OCI-LY3 (cell line): ENCODE measurements around the gene VIPR2.

ENCODE experiments used
- H2AFZ ChIP-seq: fragments of 200-600, 300-600 bp; shearing (Covaris generic); 2 replicates; pipeline ENCODE4 v1.6.0; 2014; ENCODE audit warnings: antibody characterized with exemption, low read depth, low read length
- H3K27ac ChIP-seq: fragments of 200-600, 300-600 bp; sonication (generic); 2 replicates; pipeline ENCODE4 v1.5.1; 2014; ENCODE audit warnings: mild to moderate bottlenecking, low read length, moderate library complexity, mixed read lengths
- H3K27me3 ChIP-seq: fragments of 200-600, 300-600 bp; sonication (generic); 2 replicates; pipeline ENCODE4 v1.6.1; 2014; ENCODE audit warnings: low read depth, low read length, mixed read lengths
- H3K36me3 ChIP-seq: fragments of 200-600, 300-600 bp; sonication (generic); replicated peaks from 2 replicates; pipeline ENCODE3; 2014; ENCODE audit warnings: low read depth, low read length, mixed read lengths
- H3K4me1 ChIP-seq: fragments of 300-600, 200-600 bp; sonication (generic); 2 replicates; pipeline ENCODE4 v1.6.1; 2014; ENCODE audit warnings: low read length, mixed read lengths
- H3K4me2 ChIP-seq: fragments of 200-600, 300-600 bp; sonication (generic); 2 replicates; pipeline ENCODE4 v1.6.1; 2014; ENCODE audit warnings: low read length, mixed read lengths
- H3K4me3 ChIP-seq: fragments of 300-600, 200-600 bp; sonication (generic); 2 replicates; pipeline ENCODE4 v1.5.1; 2014; ENCODE audit warnings: antibody characterized with exemption, mild to moderate bottlenecking, low read length, moderate library complexity
- H3K79me2 ChIP-seq: fragments of 300-600, 200-600 bp; shearing (Covaris generic); 2 replicates; pipeline ENCODE4 v1.6.1; 2014; ENCODE audit warnings: mild to moderate bottlenecking, low read length, mixed read lengths
- H3K9ac ChIP-seq: fragments of 300-600, 200-600 bp; shearing (Covaris generic); 2 replicates; pipeline ENCODE4 v1.6.0; 2014; ENCODE audit warnings: mild to moderate bottlenecking, low read length, moderate library complexity
- H3K9me3 ChIP-seq: fragments of 200-600, 300-600 bp; shearing (Covaris generic); 2 replicates; pipeline ENCODE4 v1.6.1; 2014; ENCODE audit warnings: low read length, mixed read lengths; ENCODE audit not compliant: insufficient read depth
- H4K20me1 ChIP-seq: fragments of 200-600, 300-600 bp; sonication (generic); 2 replicates; pipeline ENCODE4 v1.6.1; 2016; ENCODE audit warnings: low read length, mixed read lengths; ENCODE audit not compliant: insufficient read depth
- CTCF ChIP-seq: fragments of 200-600, 300-600 bp; sonication (generic); IDR thresholded peaks from 2 replicates; pipeline ENCODE4 v1.5.1; 2014; ENCODE audit warnings: antibody characterized with exemption, low read length, low read depth
- EZH2phosphoT487 ChIP-seq: fragments of 200-600 bp; shearing (Covaris generic); IDR thresholded peaks from 2 replicates; pipeline ENCODE4 v1.6.1; 2018; ENCODE audit warnings: antibody characterized with exemption, mixed run types, low read depth

VIPR2 gene

GRCh38 chr7:159078911-159079270, 65.8 kb downstream of the VIPR2 start:
- H3K27ac ChIP-seq = no peak overlapping the region
- no peak overlapping the region for H3K9ac ChIP-seq
- no peak overlapping the region for H2AFZ ChIP-seq
- H3K36me3 ChIP-seq = no peaks in the 10 kb centered on the region
- no peaks in the 10 kb centered on the region for H3K79me2 ChIP-seq
- no peaks in the 10 kb centered on the region for H4K20me1 ChIP-seq
- peaks cover 5% of the 10 kb centered on the region; the same call in 1 of the 2 replicates for H3K27me3 ChIP-seq
- TF ChIP-seq CTCF (no peak), EZH2phosphoT487 (no peak)
- H3K4me1 ChIP-seq = no peaks in the 10 kb centered on the region
- no peak overlapping the region for H3K4me2 ChIP-seq
- no peak overlapping the region for H3K4me3 ChIP-seq
- no peaks in the 10 kb centered on the region for H3K9me3 ChIP-seq

- H3K4me2 ChIP-seq = no peak overlapping the region
- TF ChIP-seq CTCF = no peak
- TF ChIP-seq EZH2phosphoT487 = no peak
- H3K79me2 ChIP-seq = no peaks in the 10 kb centered on the region
- H3K4me3 ChIP-seq = no peak overlapping the region
- H3K36me3 ChIP-seq = no peaks in the 10 kb centered on the region
- H3K9me3 ChIP-seq = no peaks in the 10 kb centered on the region
- no peak overlapping the region for H3K9ac ChIP-seq
- H3K27me3 ChIP-seq = peaks cover 5% of the 10 kb centered on the region; the same call in 1 of the 2 replicates
- no peak overlapping the region for H3K27ac ChIP-seq
- no peaks in the 10 kb centered on the region for H4K20me1 ChIP-seq
- no peak overlapping the region for H2AFZ ChIP-seq
- H3K4me1 ChIP-seq = no peaks in the 10 kb centered on the region
Measured at GRCh38 chr7:159078193-159078910, 66.3 kb downstream of the VIPR2 start.

GRCh38 chr7:159076333-159076732, 68.3 kb downstream of the VIPR2 start:
- Histone ChIP-seq H4K20me1 (no peaks in the 10 kb centered on the region), H3K4me1 (no peaks in the 10 kb centered on the region), H3K79me2 (no peaks in the 10 kb centered on the region), H3K9ac (no peak overlapping the region), H3K36me3 (no peaks in the 10 kb centered on the region), H3K9me3 (no peaks in the 10 kb centered on the region), H3K4me2 (no peak overlapping the region), H2AFZ (no peak overlapping the region), H3K27ac (no peak overlapping the region), H3K27me3 (peaks cover 5% of the 10 kb centered on the region; the same call in 1 of the 2 replicates), H3K4me3 (no peak overlapping the region)
- TF ChIP-seq EZH2phosphoT487 = no peak
- no peak for TF ChIP-seq CTCF

GRCh38 chr7:159075563-159076238, 69.0 kb downstream of the VIPR2 start:
- Histone ChIP-seq H3K4me1 (no peaks in the 10 kb centered on the region), H3K27me3 (peaks cover 5% of the 10 kb centered on the region; the same call in 1 of the 2 replicates), H3K79me2 (no peaks in the 10 kb centered on the region), H2AFZ (no peak overlapping the region), H4K20me1 (no peaks in the 10 kb centered on the region), H3K9ac (no peak overlapping the region), H3K27ac (no peak overlapping the region), H3K36me3 (no peaks in the 10 kb centered on the region), H3K9me3 (no peaks in the 10 kb centered on the region), H3K4me3 (no peak overlapping the region), H3K4me2 (no peak overlapping the region)
- TF ChIP-seq EZH2phosphoT487 = no peak
- no peak for TF ChIP-seq CTCF
